K562 (cell line): Measurements from ENCODE around the gene POU2AF3. TPM values are rescaled to one million over a fixed set of nuclear protein-coding genes. Genes with fewer than 3 reads are reported as not detected.
A peak's percentile ranks its signal among the peaks of the same experiment; 100 is the strongest.

Experiments used
- ATAC-seq: fragments of 200-7000 bp; cut with Tn5 transposase; 3 replicates; pipeline ENCODE4 v1.9.1; 2020; ENCODE audit warnings: moderate library complexity
- BruUV-seq: library from RNA; stranded (reverse); fragments of 400-500 nt; replicated peaks from 2 replicates; lab custom pipeline; 2021; lab: Mats Ljungman, UMichigan
- CTCF ChIA-PET: fragments of 300-600 bp; formaldehyde crosslinking; extraction: SDS; loops from one replicate; lab custom pipeline; 2021; ENCODE audit warnings: low intra/inter-chr PET ratio; lab: Yijun Ruan, JAX
- POLR2A ChIA-PET: fragments of 300-600, 350-650 bp; sonication (Branson Sonifier 250); formaldehyde crosslinking; extraction: SDS; loops from one replicate; lab custom pipeline; 2021; ENCODE audit warnings: antibody characterized with exemption, inconsistent platforms; lab: Yijun Ruan, JAX
- DNase-seq, 4 experiments: peaks; one replicate each; pipeline versions ENCODE4 v3.0.0 to v3.0.0-alpha.2; 2011 to 2018; ENCODE audit warnings: low spot score in 3 of 4, mixed read lengths in 3 of 4; ENCODE audit errors: extremely low read depth in 1 of 4
- FAIRE-seq: peaks from 2 replicates; lab custom pipeline; 2011; peaks lifted over from hg19 to GRCh38; lab: Jason Lieb, UNC
- H2AFZ ChIP-seq: 2 replicates; pipeline ENCODE4 v1.6.0; 2011; ENCODE audit warnings: low read depth, low read length, control low read depth, inconsistent platforms
- H3K27ac ChIP-seq: fragments of 200-600 bp; 3 replicates; pipeline ENCODE4 v1.8.0; 2011; ENCODE audit warnings: low read depth, mild to moderate bottlenecking, control low read depth, inconsistent platforms, low read length, moderate library complexity, mixed read lengths; ENCODE audit errors: extremely low read depth
- H3K27me3 ChIP-seq, 2 experiments: fragments of 300-600 bp in 1 of 2; 2 replicates in 1 of 2; 3 replicates in 1 of 2; pipeline versions ENCODE4 v1.6.0 to v1.8.0; 2011; ENCODE audit warnings: inconsistent platforms in 2 of 2, low read length in 2 of 2, mild to moderate bottlenecking in 1 of 2, mixed read lengths in 1 of 2, moderate library complexity in 1 of 2; ENCODE audit not compliant: control insufficient read depth in 2 of 2, insufficient read depth in 2 of 2
- H3K36me3 ChIP-seq: fragments of 300-600 bp; 3 replicates; pipeline ENCODE4 v1.8.0; 2011; ENCODE audit warnings: mild to moderate bottlenecking, low read length, inconsistent platforms; ENCODE audit not compliant: control insufficient read depth, insufficient read depth
- H3K4me1 ChIP-seq, 2 experiments: fragments of 200-600 bp in 1 of 2; replicated peaks in 1 of 2; 2 replicates in 1 of 2; 3 replicates in 1 of 2; pipeline versions ENCODE4 v1.5.1 to v1.8.0; 2011; ENCODE audit warnings: inconsistent platforms in 2 of 2, low read length in 2 of 2, mild to moderate bottlenecking in 1 of 2, mixed read lengths in 1 of 2, moderate library complexity in 1 of 2; ENCODE audit not compliant: control insufficient read depth in 2 of 2, insufficient read depth in 2 of 2
- H3K4me2 ChIP-seq: 2 replicates; pipeline ENCODE4 v1.6.1; 2011; ENCODE audit warnings: low read length, control low read depth, inconsistent platforms, mixed read lengths; ENCODE audit not compliant: insufficient read depth
- H3K4me3 ChIP-seq: fragments of 200-600 bp; sonication (generic), shearing (Covaris generic); 2 replicates; pipeline ENCODE4 v1.5.1; 2016; ENCODE audit warnings: control low read depth, inconsistent platforms
- H3K79me2 ChIP-seq: fragments of 200-600 bp; 3 replicates; pipeline ENCODE4 v1.8.0; 2011; ENCODE audit warnings: low read length, inconsistent platforms; ENCODE audit not compliant: control insufficient read depth, insufficient read depth
- H3K9ac ChIP-seq, 2 experiments: 2 replicates each; pipeline versions ENCODE4 v1.6.0 to v1.6.1; 2011; ENCODE audit warnings: low read depth in 2 of 2, low read length in 2 of 2, control low read depth in 1 of 2, inconsistent platforms in 1 of 2, mild to moderate bottlenecking in 1 of 2, mixed read lengths in 1 of 2; ENCODE audit not compliant: insufficient read depth in 1 of 2
- H3K9me1 ChIP-seq: one replicate; pipeline ENCODE4 v1.6.0; 2011; ENCODE audit warnings: inconsistent platforms, mild to moderate bottlenecking, low read length, moderate library complexity; ENCODE audit not compliant: control insufficient read depth, insufficient read depth
- H3K9me3 ChIP-seq: replicated peaks from 2 replicates; pipeline ENCODE4 v1.5.1; 2011; ENCODE audit warnings: low read depth, low read length, inconsistent platforms; ENCODE audit not compliant: control insufficient read depth, insufficient read depth
- H4K20me1 ChIP-seq: replicated peaks from 2 replicates; pipeline ENCODE4 v1.6.1; 2011; ENCODE audit warnings: low read length, inconsistent platforms, mixed read lengths; ENCODE audit not compliant: control insufficient read depth, insufficient read depth
- CEBPG ChIP-seq, 3 experiments: fragments of 200-800 bp in 1 of 3; sonication (Bioruptor generic) in 1 of 3; sonication (generic) in 1 of 3; formaldehyde crosslinking in 1 of 3; IDR thresholded peaks in 2 of 3; conservative IDR thresholded peaks in 1 of 3; 2 replicates each; pipeline versions ENCODE4 v1.6.1 to v1.8.0; 2016 to 2022; ENCODE audit warnings: missing compliant biosample characterization in 2 of 3, missing genetic modification characterization in 2 of 3, mild to moderate bottlenecking in 1 of 3, missing genetic modification reagents in 1 of 3
- FOXJ3 ChIP-seq: sonication (generic); formaldehyde crosslinking; IDR thresholded peaks from 2 replicates; pipeline ENCODE4 v1.4.0; 2020; ENCODE audit warnings: mild to moderate bottlenecking, missing genetic modification reagents
- HLTF ChIP-seq: fragments of 450-650 bp; IDR thresholded peaks from 2 replicates; pipeline ENCODE4 v1.6.1; 2016
- ZNF197 ChIP-seq: fragments of 200-800 bp; sonication (Bioruptor generic); IDR thresholded peaks from 2 replicates; pipeline ENCODE4 v1.6.1; 2016; ENCODE audit warnings: low read depth, missing genetic modification characterization, missing compliant biosample characterization
- ZNF263 ChIP-seq: sonication (generic); formaldehyde crosslinking; IDR thresholded peaks from 2 replicates; pipeline ENCODE4 v1.8.0; 2022; ENCODE audit warnings: mild to moderate bottlenecking, missing genetic modification reagents, borderline replicate concordance
- ZNF274 ChIP-seq: IDR thresholded peaks from 2 replicates; pipeline ENCODE4 v1.6.1; 2011; ENCODE audit warnings: low read depth, mild to moderate bottlenecking, low read length, moderate library complexity, borderline replicate concordance
- WGBS: fragments of 100-300 bp; shearing (Covaris generic); methylation state at CpG from one replicate; pipeline ENCODE4 v1.1.6; 2016; ENCODE audit warnings: low coverage, mixed read lengths; ENCODE audit not compliant: insufficient coverage; ENCODE audit errors: missing lambda C conversion rate; 5-methylcytosine and 5-hydroxymethylcytosine counted together
- in situ Hi-C: fragments of 300-500 bp; cut with MboI; formaldehyde crosslinking; loops from 4 replicates; pipeline ENCODE4 v1.15.0; 2018; ENCODE audit warnings: inconsistent platforms, mixed read lengths
- intact Hi-C: fragments of 100-400 bp; cut with micrococcal nuclease; formaldehyde crosslinking; loops from 2 replicates; pipeline ENCODE4 v1.14.2; 2022
- polyA plus RNA-seq, 8 experiments: library from polyadenylated mRNA; depleted of rRNA in 4 of 8; stranded (reverse) in 5 of 8; unstranded in 3 of 8; fragments of >200 nt; fragmentation: Nextera tagmentation in 2 of 8; fragmentation: Illumina TruSeq in 1 of 8; extraction: Ambion mirVana in 2 of 8; extraction: Trizol in 1 of 8; gene quantifications; 2 replicates each; pipeline versions ENCODE4 v1.2.1 to v1.2.3, GENCODE V29; 2011 to 2014; ENCODE audit warnings: inconsistent platforms in 1 of 8, missing spikeins in 1 of 8
- total RNA-seq, 7 experiments: library from RNA; depleted of rRNA in 6 of 7; stranded (reverse); fragments of >200 nt in 6 of 7; fragmentation: Illumina TruSeq in 2 of 7; extraction: Trizol in 2 of 7; gene quantifications; 2 replicates each; pipeline versions ENCODE4 v1.2.1 to v1.2.3, GENCODE V29; 2011 to 2021; ENCODE audit warnings: low replicate concordance in 1 of 7

Gene POU2AF3
- total and polyA plus RNA-seq, 9 of the 15 experiments (the other 6 are each of a cell fraction or from before 2014, with no cell fraction given): not detected

- Histone ChIP-seq H3K4me2 (no peak overlapping the region), H3K4me3 (no peak overlapping the region), H3K4me1 (no peaks in the 10 kb centered on the region), H3K36me3 (no peaks in the 10 kb centered on the region), H3K9me1 (no peaks in the 10 kb centered on the region), H3K9me3 (no peaks in the 10 kb centered on the region), H3K27ac (no peak overlapping the region), H3K79me2 (no peaks in the 10 kb centered on the region), H4K20me1 (no peaks in the 10 kb centered on the region), H3K27me3 (no peaks in the 10 kb centered on the region), H3K9ac (no peak overlapping the region), H2AFZ (no peak overlapping the region)
- no peak for DNase-seq
- no peak for ATAC-seq
- FAIRE-seq: no peak
- BruUV-seq: no TSS peak
- ChIA-PET POLR2A (interaction anchor here (1.1 kb wide), 1 partner anchor 9 kb away, joined by 3 read pairs; no protein-coding TSS in a partner anchor), CTCF (no interaction called here)
- TF ChIP-seq CEBPG (CRISPR knock-in tag; IDR thresholded peaks at IDR 0.05): no peak
- peak; percentile 57 to 74; a peak in 3 of 4 replicates for TF ChIP-seq CEBPG (tag; conservative IDR thresholded peaks at IDR 0.05 in 1 of 2, IDR thresholded peaks at IDR 0.05 in 1 of 2)
- no peak for TF ChIP-seq ZNF197 (CRISPR knock-in tag)
- no peak for TF ChIP-seq ZNF263 (CRISPR knock-in tag)
- TF ChIP-seq HLTF: no peak
- no peak for TF ChIP-seq ZNF274
- TF ChIP-seq FOXJ3 (CRISPR knock-in tag): no peak
- intact Hi-C loops (no loop called here), in situ Hi-C loops (no loop called here)
- WGBS: 0% methylated on average over 2 of the region's 2 CpGs
Observed at GRCh38 chr11:111336582-111337256, 38.4 kb downstream of the POU2AF3 start.
